Sciatic nerve (tissue), 2 donors: ENCODE measurements around the gene CTSE. TPM values are rescaled to one million over a fixed set of nuclear protein-coding genes. Genes with fewer than 3 reads are reported as not detected.

Source experiments
- ATAC-seq: fragments of 200-7000 bp; cut with Tn5 transposase; one replicate; pipeline ENCODE4 v1.9.1; 2020; ENCODE audit warnings: mild to moderate bottlenecking, moderate library complexity
- DNase-seq: peaks from one replicate; pipeline ENCODE4 v3.0.0-alpha.2; 2020; ENCODE audit warnings: low spot score
- intact Hi-C: fragments of 100-400 bp; cut with DNase I; formaldehyde crosslinking; loops from one replicate; pipeline ENCODE4 v1.14.2; 2022
- total RNA-seq: library from RNA; stranded (reverse); fragmentation: NEBNext Ultra II Directional; extraction: Animal tissue kit (Norgen Biotek cat#: 25700); gene quantifications from one replicate; pipeline ENCODE4 v1.2.1, GENCODE V29; 2021
- donor health status: DM: no; HTN: no; CAD: no.
- donor health status: DM: no; HTN: no; CAD: no.

The CTSE gene
- total RNA-seq, 1 donor from 2014 or later, result 1.1 TPM

- intact Hi-C loops, result loop anchor here (5.0 kb wide), 1 partner anchor 1326 kb away; no protein-coding TSS in a partner anchor
- no peak for ATAC-seq
- DNase-seq, result no peak
These were observed 1.9 kb downstream of the CTSE start for GRCh38 chr1:206021626-206022365.

- ATAC-seq, result no peak
- intact Hi-C loops, result loop anchor here (5.0 kb wide), 1 partner anchor 1326 kb away; no protein-coding TSS in a partner anchor
- no peak for DNase-seq
These were observed 2.6 kb downstream of the CTSE start for GRCh38 chr1:206021008-206021625.

- ATAC-seq (no peak), DNase-seq (no peak)
- intact Hi-C loops, result loop anchor here (5.0 kb wide), 1 partner anchor 1327 kb away; no protein-coding TSS in a partner anchor
These were observed 3.2 kb downstream of the CTSE start for GRCh38 chr1:206020393-206021007.

GRCh38 chr1:206015071-206015470, 8.6 kb downstream of the CTSE start:
- DNase-seq, result no peak
- ATAC-seq, result no peak
- intact Hi-C loops, result no loop called here

- no peak for DNase-seq
- ATAC-seq, result no peak
- intact Hi-C loops, result no loop called here
These were observed 9.1 kb downstream of the CTSE start for GRCh38 chr1:206014601-206015000.

- intact Hi-C loops, result no loop called here
- ATAC-seq, result no peak
- DNase-seq, result no peak
These were observed 10.5 kb downstream of the CTSE start for GRCh38 chr1:206013026-206013795.

- intact Hi-C loops, result no loop called here
- DNase-seq (peak; percentile 81), ATAC-seq (peak; percentile 93)
These were observed 11.4 kb downstream of the CTSE start for GRCh38 chr1:206012086-206012859.

- DNase-seq, result no peak
- intact Hi-C loops, result no loop called here
- ATAC-seq, result no peak
These were observed 12.6 kb downstream of the CTSE start for GRCh38 chr1:206011057-206011456.

- ATAC-seq, result no peak
- no peak for DNase-seq
- intact Hi-C loops, result no loop called here
These were observed 13.6 kb downstream of the CTSE start for GRCh38 chr1:206010060-206010459.

GRCh38 chr1:206006946-206007345, 16.7 kb downstream of the CTSE start:
- DNase-seq (no peak), ATAC-seq (no peak)
- intact Hi-C loops, result no loop called here

GRCh38 chr1:206005778-206006180, 17.9 kb downstream of the CTSE start:
- peak; percentile 29 for ATAC-seq
- intact Hi-C loops, result no loop called here

GRCh38 chr1:206005234-206005633, 18.5 kb downstream of the CTSE start:
- intact Hi-C loops, result no loop called here
- ATAC-seq, result no peak
- DNase-seq, result no peak

More at GRCh38 chr1:206005778-206006180, 17.9 kb downstream of the CTSE start:
- no peak for DNase-seq

GRCh38 chr1:206004826-206005225, 18.9 kb downstream of the CTSE start:
- ATAC-seq (no peak), DNase-seq (no peak)
- intact Hi-C loops, result no loop called here

- intact Hi-C loops, result no loop called here
- no peak for ATAC-seq
These were observed 19.6 kb downstream of the CTSE start for GRCh38 chr1:206003854-206004800.

GRCh38 chr1:206002871-206003801, 20.6 kb downstream of the CTSE start, which contains the start of gene RAB7B:
RAB7B (minus strand) TSS chr1:206003395; CDS start chr1:205994135, 9,260 bp downstream.
- peak; percentile 89 for ATAC-seq
- intact Hi-C loops, result no loop called here
- peak; percentile 85 for DNase-seq

More at GRCh38 chr1:206003854-206004800, 19.6 kb downstream of the CTSE start:
- no peak for DNase-seq

- intact Hi-C loops, result no loop called here
- no peak for ATAC-seq
- DNase-seq, result peak; percentile 38
These were observed 21.5 kb downstream of the CTSE start for GRCh38 chr1:206002160-206002559.
